NCI-H446 treated with DMSO at 0.1 percent for 48 hours (cell line): ENCODE data around the gene OR2V2.

Experiments
- DNase-seq: peaks from one replicate; lab custom pipeline; 2025; lab: John Stamatoyannopoulos, UW

The OR2V2 gene

GRCh38 chr5:181190711-181191525 lies 43.5 kb downstream of the OR2V2 start:
- no peak for DNase-seq

- DNase-seq: no peak
These were observed 44.3 kb downstream of the OR2V2 start for GRCh38 chr5:181191526-181192336.

DNA sequence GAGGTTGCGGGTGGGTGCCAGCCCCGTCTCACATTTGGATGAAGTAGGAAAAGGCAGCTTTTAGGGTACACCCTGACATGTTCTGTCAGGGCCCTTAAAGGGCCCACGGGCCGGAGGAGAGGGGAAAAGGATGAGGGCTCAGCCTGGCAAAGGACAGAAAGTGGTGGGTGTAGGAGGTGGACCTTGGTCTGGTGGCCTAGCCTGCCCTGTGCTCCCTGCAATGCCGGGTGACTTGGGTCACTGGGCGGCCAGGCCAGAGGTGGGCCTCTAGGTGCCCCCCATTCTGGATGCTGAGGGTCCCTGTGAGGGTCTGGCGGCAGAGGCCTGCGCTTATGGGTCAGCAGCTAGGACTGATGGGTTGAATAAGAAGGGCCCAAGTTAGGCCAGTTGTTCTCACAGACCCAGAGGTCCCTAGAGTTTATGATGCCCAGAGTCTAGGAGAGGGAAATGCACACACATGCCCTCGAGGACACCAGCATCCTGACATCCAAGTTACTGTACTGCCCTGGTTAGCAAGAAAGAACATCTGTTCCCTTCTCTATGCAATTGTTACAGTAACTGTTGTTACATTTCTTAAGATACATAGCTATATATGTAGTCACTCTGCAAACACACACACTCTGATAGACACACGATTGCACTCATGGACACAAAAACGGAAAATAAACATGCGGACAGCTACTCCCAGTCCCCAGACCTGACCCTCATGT lies 45.1 kb downstream of the OR2V2 start:
- DNase-seq: no peak

GRCh38 chr5:181193656-181194055 lies 46.3 kb downstream of the OR2V2 start:
- DNase-seq: no peak

DNA sequence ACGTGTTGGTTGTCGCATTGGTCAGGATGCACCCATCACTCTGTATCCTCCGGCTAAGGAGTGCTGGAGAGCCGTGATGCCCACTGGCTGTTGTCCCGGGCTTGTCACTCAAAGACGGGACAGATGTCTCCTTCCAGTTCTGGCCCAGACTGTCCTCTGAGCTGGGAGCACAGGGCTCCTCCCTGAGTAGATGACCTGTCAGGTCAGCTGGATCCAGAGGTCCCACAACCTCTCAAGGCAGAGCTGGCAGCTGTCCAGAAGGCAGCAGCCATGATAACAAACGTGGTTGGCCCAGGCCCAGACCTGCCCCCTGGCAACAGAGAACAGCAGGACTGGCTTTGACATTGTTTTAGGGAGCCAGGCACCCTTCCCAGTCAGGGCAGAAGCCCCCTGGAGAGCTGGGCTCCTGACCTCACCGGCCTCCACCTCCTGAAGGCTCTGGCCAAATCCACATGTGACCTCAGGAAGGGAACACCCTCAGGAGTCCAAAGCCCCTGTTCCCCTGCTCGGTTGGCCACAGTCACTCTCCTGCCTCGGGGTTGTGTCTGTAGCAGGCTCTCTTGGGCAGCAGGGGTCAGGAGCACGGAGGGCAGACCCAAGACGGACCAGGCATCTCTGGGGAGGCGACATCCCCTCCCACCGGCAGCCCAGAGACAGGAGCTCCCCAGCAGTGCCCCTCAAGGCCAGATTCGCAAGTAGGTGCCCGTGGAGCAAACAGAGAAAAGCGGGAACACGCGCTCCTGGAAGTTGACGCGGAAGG lies 47.3 kb downstream of the OR2V2 start:
- DNase-seq: no peak

- no peak for DNase-seq
These were observed 47.9 kb downstream of the OR2V2 start for GRCh38 chr5:181195249-181195761.

GRCh38 chr5:181197326-181197951 lies 50.1 kb downstream of the OR2V2 start:
- no peak for DNase-seq

DNA sequence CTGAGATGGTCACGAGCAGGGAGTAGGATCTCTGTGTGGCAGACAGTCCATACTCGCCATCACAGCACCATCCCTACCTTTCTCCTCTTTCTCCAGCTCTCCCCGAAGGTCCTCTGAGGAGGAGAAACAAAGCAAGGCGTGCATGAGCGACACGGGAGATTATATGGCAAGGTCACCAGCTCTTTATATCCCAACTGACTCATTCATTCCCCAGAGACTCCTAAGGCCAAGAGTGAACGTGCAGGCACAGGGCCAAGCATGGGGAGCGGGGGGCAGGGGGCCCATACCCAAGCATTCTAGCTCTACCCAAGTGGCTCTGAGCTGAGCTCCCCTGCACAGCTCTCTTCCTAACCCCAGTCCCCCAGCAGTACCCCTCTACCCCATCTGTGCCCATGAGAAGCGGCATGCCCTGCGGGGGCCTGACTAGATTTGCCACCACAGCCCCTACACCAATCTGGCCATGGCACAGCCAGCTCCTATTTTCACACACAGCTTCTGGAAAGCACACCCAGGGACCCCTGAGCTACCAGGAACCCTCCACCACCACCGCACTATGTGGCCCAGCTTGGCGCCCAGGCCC lies 50.8 kb downstream of the OR2V2 start:
- DNase-seq: no peak

DNA sequence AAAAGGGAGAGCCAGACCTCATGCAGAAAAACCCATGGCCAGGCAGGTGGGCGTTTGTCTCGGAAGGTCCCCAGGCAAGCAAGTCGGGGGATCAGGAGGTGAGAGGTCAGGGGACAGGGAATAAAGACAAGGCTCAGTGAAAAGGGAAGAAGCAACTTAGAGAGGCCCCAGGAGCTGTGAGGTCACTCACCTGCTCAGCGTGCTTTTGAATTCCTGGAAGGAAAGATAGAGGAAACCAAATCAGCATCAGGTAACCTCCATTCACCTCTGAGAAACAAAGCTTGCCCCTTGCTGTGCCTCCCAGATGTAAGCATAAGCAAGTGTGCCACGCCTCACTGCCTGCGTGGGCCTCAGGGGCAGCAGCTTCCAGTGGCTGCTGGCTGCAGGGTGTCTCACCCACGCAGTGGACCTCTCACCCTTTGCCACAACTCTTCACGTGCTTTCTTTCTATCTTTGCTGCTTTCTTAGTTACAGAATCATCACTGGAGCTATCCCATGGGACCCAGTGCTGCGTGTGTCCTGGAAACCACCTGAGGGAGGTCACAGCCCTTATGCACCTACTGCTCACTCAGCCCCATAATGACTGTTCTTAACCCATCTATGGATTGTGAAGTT lies 51.6 kb downstream of the OR2V2 start:
- DNase-seq: no peak

GRCh38 chr5:181199881-181200638 lies 52.7 kb downstream of the OR2V2 start:
- DNase-seq: no peak

DNA sequence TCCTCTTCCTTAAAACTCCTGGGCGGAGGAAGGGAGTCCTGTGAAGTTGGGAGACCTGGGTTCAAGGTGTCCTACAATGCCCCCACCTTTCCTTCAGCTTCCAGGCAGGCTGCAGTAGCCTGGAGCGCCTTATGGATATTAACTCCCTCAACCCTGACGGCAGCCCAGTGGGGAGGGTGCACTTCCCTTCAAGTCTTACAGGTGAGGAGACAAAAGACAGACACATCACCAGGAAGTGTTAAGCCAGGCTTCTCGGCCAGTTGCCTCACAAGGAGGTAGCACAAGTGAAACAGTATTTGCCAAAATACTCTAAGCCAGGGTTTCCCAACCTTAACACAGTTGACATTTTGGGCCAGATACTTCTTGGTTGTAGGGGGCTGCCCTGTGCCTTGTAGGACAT lies 53.4 kb downstream of the OR2V2 start:
- DNase-seq: no peak

DNA sequence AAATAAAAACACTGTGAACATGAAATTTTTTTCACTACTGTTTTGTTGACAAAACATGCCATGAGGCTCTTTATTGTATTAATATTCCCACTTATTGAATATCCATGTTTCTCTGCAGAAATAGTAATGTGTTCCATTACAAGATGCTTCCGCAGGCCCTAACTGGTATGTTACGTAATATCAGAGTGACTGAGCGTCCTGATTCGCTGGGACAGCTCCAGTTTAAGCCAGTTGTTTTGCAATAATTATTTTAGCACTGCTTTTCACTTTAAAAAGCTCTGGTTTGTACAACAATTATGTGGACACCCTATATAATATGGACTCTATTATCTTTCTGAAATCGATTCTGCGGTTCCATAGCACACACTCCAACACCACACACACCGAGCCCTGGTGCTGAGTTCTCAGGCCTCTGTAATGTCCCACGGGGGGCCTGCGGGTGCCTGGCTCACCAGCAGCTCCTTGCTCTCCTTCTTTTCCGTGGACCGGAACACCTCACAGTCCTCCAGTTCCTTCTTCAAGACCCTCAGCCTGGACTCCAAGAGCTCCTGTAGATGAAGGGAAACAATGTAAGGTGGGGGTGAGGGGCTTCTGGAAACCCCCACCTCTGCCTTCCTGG lies 55.8 kb downstream of the OR2V2 start:
- no peak for DNase-seq

- DNase-seq: no peak
These were observed 56.4 kb downstream of the OR2V2 start for GRCh38 chr5:181203777-181204112.

GRCh38 chr5:181204113-181204825 lies 56.9 kb downstream of the OR2V2 start:
- DNase-seq: no peak

DNA sequence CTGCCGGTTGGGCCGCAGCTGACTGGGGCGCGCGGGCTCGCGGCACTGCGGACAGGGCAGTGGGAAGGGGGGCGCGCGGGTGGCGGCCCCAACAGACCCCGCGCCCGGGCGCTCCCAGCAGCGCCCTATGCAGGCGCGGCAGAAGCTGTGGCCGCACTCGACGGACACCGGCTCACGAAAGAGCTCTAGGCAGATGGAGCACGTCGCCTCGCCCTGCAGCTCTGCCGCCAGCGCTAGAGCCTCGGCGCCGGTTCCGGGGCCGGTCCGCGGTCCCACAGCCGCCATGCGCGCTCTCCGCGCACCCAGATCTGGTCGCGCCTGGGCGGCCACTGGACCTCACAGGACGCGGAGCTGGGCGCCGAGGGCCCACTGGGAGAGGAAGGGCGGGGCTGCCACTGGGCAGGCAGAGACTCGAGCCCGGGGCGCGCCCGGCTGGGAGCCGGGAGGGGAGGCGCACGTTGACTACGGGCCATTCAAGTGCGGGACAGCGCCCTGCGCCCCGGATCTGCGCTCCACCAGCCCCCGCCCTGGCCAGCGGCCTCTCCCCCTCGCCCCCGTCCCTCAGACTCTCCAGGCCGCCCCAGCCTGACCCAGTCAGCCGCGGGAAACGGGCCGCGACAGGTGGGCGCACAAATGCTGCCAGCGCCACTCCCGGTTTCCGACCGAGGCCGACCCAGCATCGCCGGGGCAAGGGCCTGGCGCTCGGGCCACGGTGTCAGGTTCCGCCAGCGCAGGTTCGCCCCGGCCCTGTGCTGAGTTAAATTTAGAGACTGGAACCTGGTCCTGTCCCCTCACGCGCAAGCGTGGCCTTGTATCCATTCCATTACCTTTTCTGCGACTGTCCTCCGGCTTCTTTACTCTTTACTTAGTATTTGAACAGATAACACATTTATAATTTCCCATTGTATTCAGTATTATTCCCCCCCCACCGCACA lies 57.7 kb downstream of the OR2V2 start, which contains the start of gene TRIM7:
TSS of gene TRIM7 (minus strand) at position 371 of the 935 bp plus-strand sequence. CDS start at position 285, 86 bp downstream.
- DNase-seq: no peak

GRCh38 chr5:181205761-181206649 lies 58.6 kb downstream of the OR2V2 start:
- DNase-seq: no peak
